ENCODE results near the gene RNASE7. TPM values are rescaled to one million over a fixed set of nuclear protein-coding genes. Genes with fewer than 3 reads are reported as not detected.

Gene RNASE7
- total and polyA plus RNA-seq, 9 donors: not detected

- no peak within 1 kb of the TSS for H3K4me3 ChIP-seq
- H3K9me3 ChIP-seq: no peaks in the 10 kb centered on the region
- no peak within 1 kb of the TSS for H3K27ac ChIP-seq
- H3K4me1 ChIP-seq (ENCODE audit: insufficient read depth): no peaks in the 10 kb centered on the region
- H3K27me3 ChIP-seq: no peaks in the 10 kb centered on the region
- no peak for DNase-seq
- intact Hi-C loops (cut with DNase I): no loop called here
- 38 to 47% (median 47%) methylated on average over 8 of the region's 8 CpGs for WGBS, 3 donors
- TF ChIP-seq EP300 (IDR thresholded peaks at IDR 0.05): no peak
- no peak for TF ChIP-seq CTCF (IDR thresholded peaks at IDR 0.05)
- TF ChIP-seq POLR2A (IDR thresholded peaks at IDR 0.05): no peak
- no peaks in the 10 kb centered on the region for H3K36me3 ChIP-seq
Observed at GRCh38 chr14:21057803-21058675, 15.9 kb downstream of the RNASE7 start, which contains the start of gene RNASE8. Gene RNASE8, plus strand, starts transcription at chr14:21057822. Its CDS starts 71 bp downstream, at chr14:21057893.

GRCh38 chr14:21058903-21059302 lies 16.7 kb downstream of the RNASE7 start:
- no peak overlapping the region for H3K27ac ChIP-seq
- H3K4me1 ChIP-seq (ENCODE audit: insufficient read depth): no peaks in the 10 kb centered on the region
- no peaks in the 10 kb centered on the region for H3K9me3 ChIP-seq
- DNase-seq: no peak
- no peaks in the 10 kb centered on the region for H3K36me3 ChIP-seq
- WGBS, 3 donors: 86 to 90% (median 89%) methylated on average over 5 of the region's 5 CpGs
- no peak for TF ChIP-seq CTCF (IDR thresholded peaks at IDR 0.05)
- no peak for TF ChIP-seq POLR2A (IDR thresholded peaks at IDR 0.05)
- TF ChIP-seq EP300 (IDR thresholded peaks at IDR 0.05): no peak
- H3K27me3 ChIP-seq: no peaks in the 10 kb centered on the region
- intact Hi-C loops (cut with DNase I): no loop called here
- H3K4me3 ChIP-seq: no peak overlapping the region

- Histone ChIP-seq H3K9me3 (no peaks in the 10 kb centered on the region), H3K4me1 (ENCODE audit: insufficient read depth) (no peaks in the 10 kb centered on the region), H3K36me3 (no peaks in the 10 kb centered on the region), H3K27ac (no peak overlapping the region), H3K4me3 (no peak overlapping the region), H3K27me3 (no peaks in the 10 kb centered on the region)
- intact Hi-C loops (cut with DNase I): no loop called here
- 63 to 72% (median 71%) methylated on average over 8 of the region's 8 CpGs for WGBS, 3 donors
- no peak for TF ChIP-seq CTCF (IDR thresholded peaks at IDR 0.05)
- no peak for TF ChIP-seq POLR2A (IDR thresholded peaks at IDR 0.05)
- TF ChIP-seq EP300 (IDR thresholded peaks at IDR 0.05): no peak
- DNase-seq: no peak
Observed at GRCh38 chr14:21059842-21060613, 17.9 kb downstream of the RNASE7 start.

- intact Hi-C loops (cut with DNase I): no loop called here
Observed at GRCh38 chr14:21060614-21061346, 18.6 kb downstream of the RNASE7 start.

More at GRCh38 chr14:21060614-21061346, 18.6 kb downstream of the RNASE7 start:
- DNase-seq: no peak
- H3K36me3 ChIP-seq: no peaks in the 10 kb centered on the region
- H3K9me3 ChIP-seq: no peaks in the 10 kb centered on the region
- TF ChIP-seq POLR2A (IDR thresholded peaks at IDR 0.05) (no peak), EP300 (IDR thresholded peaks at IDR 0.05) (no peak), CTCF (IDR thresholded peaks at IDR 0.05) (no peak)
- H3K27ac ChIP-seq: no peak overlapping the region
- no peaks in the 10 kb centered on the region for H3K27me3 ChIP-seq
- 61 to 66% (median 61%) methylated on average over 13 of the region's 13 CpGs for WGBS, 3 donors
- H3K4me3 ChIP-seq: no peak overlapping the region
- H3K4me1 ChIP-seq (ENCODE audit: insufficient read depth): no peaks in the 10 kb centered on the region
